ENCODE results near the gene NEFH.
"Not testable (repeated sequence)": the region's sequence is repeated elsewhere in the genome, so short reads cannot be mapped to it uniquely, and the experiment has no call there.

Gene NEFH, protein sequence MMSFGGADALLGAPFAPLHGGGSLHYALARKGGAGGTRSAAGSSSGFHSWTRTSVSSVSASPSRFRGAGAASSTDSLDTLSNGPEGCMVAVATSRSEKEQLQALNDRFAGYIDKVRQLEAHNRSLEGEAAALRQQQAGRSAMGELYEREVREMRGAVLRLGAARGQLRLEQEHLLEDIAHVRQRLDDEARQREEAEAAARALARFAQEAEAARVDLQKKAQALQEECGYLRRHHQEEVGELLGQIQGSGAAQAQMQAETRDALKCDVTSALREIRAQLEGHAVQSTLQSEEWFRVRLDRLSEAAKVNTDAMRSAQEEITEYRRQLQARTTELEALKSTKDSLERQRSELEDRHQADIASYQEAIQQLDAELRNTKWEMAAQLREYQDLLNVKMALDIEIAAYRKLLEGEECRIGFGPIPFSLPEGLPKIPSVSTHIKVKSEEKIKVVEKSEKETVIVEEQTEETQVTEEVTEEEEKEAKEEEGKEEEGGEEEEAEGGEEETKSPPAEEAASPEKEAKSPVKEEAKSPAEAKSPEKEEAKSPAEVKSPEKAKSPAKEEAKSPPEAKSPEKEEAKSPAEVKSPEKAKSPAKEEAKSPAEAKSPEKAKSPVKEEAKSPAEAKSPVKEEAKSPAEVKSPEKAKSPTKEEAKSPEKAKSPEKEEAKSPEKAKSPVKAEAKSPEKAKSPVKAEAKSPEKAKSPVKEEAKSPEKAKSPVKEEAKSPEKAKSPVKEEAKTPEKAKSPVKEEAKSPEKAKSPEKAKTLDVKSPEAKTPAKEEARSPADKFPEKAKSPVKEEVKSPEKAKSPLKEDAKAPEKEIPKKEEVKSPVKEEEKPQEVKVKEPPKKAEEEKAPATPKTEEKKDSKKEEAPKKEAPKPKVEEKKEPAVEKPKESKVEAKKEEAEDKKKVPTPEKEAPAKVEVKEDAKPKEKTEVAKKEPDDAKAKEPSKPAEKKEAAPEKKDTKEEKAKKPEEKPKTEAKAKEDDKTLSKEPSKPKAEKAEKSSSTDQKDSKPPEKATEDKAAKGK

DNA sequence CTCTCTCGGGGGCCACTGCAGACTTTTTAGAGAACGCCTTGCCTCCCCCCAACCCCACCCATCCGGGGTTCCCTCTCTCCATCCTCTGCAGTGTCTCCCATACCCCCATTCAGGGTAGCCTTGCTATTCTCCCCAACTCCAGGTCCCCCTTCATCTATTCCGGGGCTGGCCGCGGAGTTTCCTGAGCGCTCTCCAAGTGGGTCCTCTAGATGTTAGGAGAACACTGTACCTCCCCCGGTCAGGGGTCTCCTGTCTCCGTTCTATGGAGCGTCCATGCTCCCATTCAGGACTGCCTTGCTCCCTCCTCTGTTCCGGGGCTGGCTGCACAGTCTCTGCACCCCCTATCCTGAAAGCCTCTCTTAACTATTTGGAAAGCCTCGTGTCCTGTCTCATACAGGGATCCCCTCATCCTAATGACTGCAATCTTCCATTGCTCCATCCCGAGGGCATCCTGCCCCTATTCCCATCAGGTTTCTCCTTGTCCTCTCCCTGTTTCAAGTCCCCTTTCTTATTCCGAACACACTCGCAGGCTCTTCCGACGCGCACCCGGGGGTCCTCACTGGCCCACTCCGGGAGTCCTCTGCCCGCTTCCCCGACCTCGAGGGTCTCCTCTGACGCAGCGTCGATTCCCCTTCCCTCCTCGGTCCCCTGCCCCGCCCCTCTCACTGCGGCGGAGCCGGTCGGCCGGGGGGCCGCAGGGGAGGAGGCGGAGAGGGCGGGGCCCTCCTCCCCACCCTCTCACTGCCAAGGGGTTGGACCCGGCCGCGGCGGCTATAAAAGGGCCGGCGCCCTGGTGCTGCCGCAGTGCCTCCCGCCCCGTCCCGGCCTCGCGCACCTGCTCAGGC, at the start of gene NEFH:
TSS of gene NEFH (plus strand) at position 802 of the 845 bp plus-strand sequence. CDS start 45 bp downstream, outside the sequence.
- H3K4me3 ChIP-seq (ENCODE audit: low read length): peak within 1 kb of the TSS; percentile 43; the same call in 1 of the 2 replicates
- no peak for TF ChIP-seq ZNF274 (IDR thresholded peaks at IDR 0.05; ENCODE audit: low read depth, low read length)

DNA sequence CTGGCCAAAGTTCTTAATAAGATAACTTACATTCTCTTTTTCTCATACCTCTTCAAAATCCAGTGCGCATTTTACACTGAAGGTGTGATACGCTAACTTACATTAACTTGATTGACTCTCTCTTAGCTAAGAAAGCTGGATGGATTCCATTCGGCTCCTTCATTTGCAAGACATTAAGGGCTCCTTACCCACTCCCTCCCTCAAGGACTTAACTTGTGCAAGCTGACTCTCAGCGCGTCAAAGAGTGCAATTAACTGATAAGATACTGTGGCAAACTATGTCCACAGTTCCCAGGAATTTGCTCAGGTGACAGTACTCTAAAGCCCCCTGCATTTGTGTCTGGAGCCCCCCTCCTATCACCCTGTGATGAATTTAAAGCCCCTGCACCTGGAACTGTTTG, 48.0 kb upstream of the NEFH start:
- no peak for TF ChIP-seq ZNF274 (IDR thresholded peaks at IDR 0.05; ENCODE audit: low read depth, low read length)
- H3K4me3 ChIP-seq (ENCODE audit: low read length): no peak overlapping the region

DNA sequence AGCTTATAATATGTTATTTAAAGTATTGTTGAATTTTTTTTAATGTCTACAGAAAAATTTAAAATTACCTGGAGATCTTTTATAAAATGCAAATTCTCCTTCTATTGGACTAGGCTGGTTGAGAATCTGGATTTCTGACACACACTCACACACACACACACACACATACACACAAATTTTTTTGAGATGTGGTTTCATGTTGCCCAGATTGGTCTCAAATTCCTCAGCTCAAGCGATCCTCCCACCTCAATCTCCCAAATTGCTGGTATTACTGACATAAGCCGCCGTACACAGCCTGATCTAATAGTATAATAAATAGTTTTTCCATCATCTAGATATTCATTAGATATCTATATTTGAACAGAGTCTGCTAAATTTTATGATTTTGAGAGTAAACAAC, 46.2 kb upstream of the NEFH start:
- no peak for TF ChIP-seq ZNF274 (IDR thresholded peaks at IDR 0.05; ENCODE audit: low read depth, low read length)

DNA sequence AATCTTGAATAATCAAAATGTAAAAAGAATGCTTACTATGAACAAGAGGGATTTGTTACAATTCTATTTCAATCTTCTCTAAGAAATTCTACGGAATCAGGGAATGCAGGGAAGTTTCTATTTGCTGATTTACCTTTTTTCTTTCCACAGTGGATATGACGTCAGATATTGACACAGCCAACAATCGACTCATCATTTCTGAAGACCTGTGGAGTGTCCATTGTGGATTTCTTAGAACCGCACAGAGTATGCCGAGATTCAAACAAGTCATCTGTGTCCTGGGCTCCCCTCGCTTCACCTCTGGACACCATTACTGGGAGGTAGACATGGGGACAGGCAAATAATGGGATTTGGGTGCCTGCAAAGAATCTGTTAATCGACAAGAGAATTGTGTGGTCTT, 45.7 kb upstream of the NEFH start:
- no peak overlapping the region for H3K4me3 ChIP-seq (ENCODE audit: low read length)
- TF ChIP-seq ZNF274 (IDR thresholded peaks at IDR 0.05; ENCODE audit: low read depth, low read length): no peak

More for the DNA sequence above, 46.2 kb upstream of the NEFH start:
- no peak overlapping the region for H3K4me3 ChIP-seq (ENCODE audit: low read length)

DNA sequence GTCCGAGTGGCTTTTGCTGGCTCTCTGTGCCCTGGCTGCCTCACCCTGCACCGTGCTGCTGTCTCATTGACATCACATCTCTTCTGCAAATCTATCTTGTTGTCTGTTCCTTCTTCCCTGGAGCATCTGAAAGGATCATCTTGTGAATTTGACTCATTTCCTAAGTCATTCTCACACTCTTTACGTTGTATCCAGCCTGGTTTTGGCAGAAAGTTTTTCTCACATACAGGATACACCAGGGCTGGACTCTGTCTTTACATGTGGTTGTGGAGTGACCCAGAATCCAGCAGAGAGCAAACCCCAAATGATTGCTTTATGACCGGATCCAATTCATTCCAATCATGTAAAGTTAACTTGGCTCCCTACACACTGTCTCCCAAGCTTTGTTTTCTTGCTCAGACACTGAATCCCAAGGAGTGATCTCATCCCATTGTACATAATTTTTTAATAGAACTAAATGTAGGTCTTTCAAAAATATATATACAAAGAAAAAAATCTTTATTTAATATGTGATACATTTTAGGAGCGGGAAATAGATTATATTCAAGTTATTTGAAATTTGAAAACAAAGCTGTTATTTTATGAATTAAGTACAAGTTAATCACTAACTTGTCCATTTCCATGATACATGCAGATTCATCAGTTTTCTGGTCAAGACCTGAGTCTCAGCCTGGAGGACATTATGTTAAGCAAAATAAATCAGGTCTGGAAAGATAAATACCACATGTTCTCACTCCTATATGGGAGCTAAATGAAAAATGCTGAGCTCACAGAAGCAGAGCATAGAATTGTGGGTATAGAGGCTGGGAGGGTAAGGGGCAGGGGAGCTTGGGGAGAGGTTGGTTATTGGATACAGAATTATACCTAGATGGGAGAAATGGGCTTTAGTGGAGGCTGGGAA, 44.5 kb upstream of the NEFH start:
- H3K4me3 ChIP-seq (ENCODE audit: low read length): no peak overlapping the region
- TF ChIP-seq ZNF274 (IDR thresholded peaks at IDR 0.05; ENCODE audit: low read depth, low read length): no peak

DNA sequence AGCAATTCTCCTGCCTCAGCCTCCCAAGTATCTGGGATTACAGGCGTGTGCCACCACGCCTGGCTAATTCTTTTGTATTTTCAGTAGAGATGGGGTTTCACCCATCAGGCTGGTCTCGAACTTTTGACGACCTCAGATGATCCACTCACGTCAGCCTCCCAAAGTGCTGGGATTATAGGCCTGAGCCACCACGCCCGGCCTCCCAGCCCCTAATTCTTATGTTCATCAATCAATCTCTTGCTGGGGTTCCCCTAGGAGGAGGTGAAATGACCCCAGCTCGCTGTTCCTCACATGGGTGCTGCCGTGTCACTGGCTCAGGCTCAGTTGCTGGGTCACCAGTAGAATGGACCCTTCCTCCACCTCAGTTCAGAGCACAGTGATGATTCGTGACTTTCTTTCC, 41.7 kb upstream of the NEFH start, which contains the start of gene RFPL1:
TSS of gene RFPL1 (plus strand) at position 301 of the 400 bp plus-strand sequence.
- not testable (repeated sequence) for H3K4me3 ChIP-seq (ENCODE audit: low read length)

DNA sequence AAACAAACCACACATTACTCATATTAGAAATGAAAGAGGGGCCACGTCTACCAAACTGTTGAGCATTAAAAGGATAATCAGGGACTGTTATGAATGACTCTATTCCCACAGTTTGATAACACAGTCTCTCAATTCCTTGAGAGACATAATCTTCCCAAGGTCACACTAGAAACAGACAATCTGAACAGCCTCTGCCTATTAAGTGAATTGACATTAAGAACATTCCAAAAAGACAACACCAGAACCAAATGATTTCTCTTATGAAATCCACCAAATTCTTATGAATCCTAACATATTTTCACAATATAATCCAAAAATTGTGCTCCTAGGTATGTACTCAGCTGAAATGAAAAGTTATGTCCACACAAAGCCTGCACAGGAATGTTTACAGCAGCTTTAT, 37.0 kb upstream of the NEFH start:
- TF ChIP-seq ZNF274 (IDR thresholded peaks at IDR 0.05; ENCODE audit: low read depth, low read length): no peak
- no peak overlapping the region for H3K4me3 ChIP-seq (ENCODE audit: low read length)

DNA sequence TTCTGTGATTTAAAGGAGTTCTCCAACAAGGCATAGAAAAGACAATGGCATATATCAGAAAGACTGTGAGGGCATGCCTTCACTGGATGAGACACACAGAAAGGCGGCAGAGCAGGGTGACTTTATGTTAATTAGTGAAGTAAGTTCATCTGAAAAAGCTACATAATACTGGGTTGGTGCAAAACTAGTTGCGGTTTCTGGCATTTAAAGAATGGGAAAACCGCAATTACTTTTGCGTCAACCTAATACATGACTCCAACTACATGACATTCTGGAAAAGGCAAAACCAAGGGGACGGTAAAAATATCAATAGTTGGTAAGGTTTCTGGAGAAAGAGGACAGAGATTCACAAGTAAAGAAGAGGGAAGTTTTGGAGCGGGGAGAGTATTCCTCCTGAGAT, 36.6 kb upstream of the NEFH start:
- no peak for TF ChIP-seq ZNF274 (IDR thresholded peaks at IDR 0.05; ENCODE audit: low read depth, low read length)
- H3K4me3 ChIP-seq (ENCODE audit: low read length): no peak overlapping the region

DNA sequence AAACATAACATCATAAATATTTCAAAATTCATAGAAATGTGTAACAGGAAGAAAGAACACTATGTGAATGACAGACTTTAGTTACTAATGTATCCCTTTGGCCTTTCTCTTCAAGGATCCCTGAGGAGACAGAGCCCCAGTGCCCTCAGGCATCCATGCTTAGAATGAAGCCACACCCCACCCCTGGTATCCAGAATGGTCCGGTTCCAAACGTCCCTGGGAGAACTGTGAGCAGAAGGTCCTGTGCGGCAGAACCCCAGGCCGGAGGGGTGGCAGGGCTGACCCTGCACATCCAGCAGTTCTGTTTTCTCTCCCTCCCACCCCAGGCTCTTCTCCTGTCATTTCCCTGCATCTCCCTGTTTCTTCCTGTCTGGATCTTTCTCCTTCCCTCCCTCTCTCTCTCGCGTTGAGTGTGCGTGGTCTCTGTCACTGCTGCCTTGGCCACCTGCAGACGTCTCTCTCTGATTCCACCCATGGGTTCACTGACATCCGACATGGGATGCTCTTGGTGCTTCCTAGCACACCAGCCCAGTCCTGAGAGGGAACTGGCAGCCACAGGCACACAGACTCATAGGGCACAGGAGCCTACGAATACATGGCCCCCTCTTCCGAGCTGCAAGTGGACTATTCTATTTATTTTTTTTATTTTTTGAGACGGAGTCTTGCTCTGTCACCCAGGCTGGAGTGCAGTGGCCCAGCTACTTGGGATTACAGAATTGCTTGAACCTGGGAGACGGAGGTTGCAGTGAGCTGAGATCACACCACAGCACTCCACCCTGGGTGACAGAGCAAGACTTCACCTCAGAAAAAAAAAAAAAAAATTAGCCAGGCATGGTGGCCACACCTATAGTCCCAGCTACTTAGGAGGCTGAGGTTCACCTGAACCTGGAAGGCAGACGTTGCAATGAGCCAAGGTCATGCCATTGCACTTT, 35.9 kb upstream of the NEFH start:
- no peak overlapping the region for H3K4me3 ChIP-seq (ENCODE audit: low read length)
- TF ChIP-seq ZNF274 (IDR thresholded peaks at IDR 0.05; ENCODE audit: low read depth, low read length): no peak

DNA sequence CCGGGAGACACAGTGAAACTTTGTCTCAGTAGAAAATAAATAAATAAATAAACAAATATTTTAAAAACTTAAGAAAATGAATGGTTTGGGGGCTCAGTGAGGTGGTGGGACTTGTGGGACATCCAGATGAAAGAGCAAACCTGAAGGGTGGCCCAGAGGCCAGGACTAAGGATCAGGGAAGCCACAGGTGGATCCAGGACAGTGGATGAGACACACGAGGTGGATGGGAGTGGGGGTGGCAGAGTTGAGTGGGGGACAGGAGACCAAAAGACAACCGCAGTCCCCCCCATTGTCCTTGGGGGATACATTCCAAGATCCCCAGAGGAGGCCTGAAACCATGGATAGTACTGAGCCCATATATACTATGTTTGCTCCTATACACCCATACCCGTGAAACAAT, 34.5 kb upstream of the NEFH start:
- no peak for TF ChIP-seq ZNF274 (IDR thresholded peaks at IDR 0.05; ENCODE audit: low read depth, low read length)
- no peak overlapping the region for H3K4me3 ChIP-seq (ENCODE audit: low read length)

DNA sequence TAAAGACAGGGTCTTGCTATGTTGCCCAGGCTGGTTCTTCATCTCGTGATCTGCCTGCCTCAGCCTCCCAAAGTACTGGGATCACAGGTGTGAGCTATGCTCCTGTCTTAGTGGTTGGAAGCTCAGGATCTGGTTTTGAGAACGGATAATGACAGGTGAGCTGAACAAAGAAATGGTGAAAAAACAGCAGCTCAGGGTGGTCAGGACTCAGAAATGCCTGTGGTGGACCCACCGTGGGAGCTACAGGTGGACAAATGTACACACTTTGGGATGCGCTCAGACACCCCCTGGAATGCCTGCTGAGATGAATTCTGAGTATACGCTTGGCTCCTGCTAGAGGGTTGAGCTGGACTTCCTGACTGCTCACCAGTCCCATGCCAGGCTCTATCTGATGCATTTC, 32.1 kb upstream of the NEFH start:
- H3K4me3 ChIP-seq (ENCODE audit: low read length): no peak overlapping the region
- no peak for TF ChIP-seq ZNF274 (IDR thresholded peaks at IDR 0.05; ENCODE audit: low read depth, low read length)
